Measurements from ENCODE around the gene C15orf40.

GRCh38 chr15:83044156-83044555 is 32.7 kb upstream of the C15orf40 start:
- no peak for TF ChIP-seq CTCF (IDR thresholded peaks at IDR 0.05)
- TF ChIP-seq POLR2A (IDR thresholded peaks at IDR 0.05): no peak
- no peak for TF ChIP-seq EP300 (IDR thresholded peaks at IDR 0.05)

Measured in gastroesophageal sphincter (tissue), 3 donors.